GM18499 (cell line): ENCODE data around the gene TFAM.
A peak's percentile ranks its signal among the peaks of the same experiment; 100 is the strongest.
"Not testable (repeated sequence)": the region's sequence is repeated elsewhere in the genome, so short reads cannot be mapped to it uniquely, and the experiment has no call there.

ENCODE experiments used
- ATAC-seq: cut with Tn5 transposase; IDR thresholded peaks from one replicate; pipeline ENCODE4 v1.9.1; 2021; ENCODE audit warnings: moderate number of reproducible peaks; ENCODE audit not compliant: insufficient read depth, unreplicated experiment

Gene TFAM

GRCh38 chr10:58372607-58373441 lies 12.4 kb upstream of the TFAM start:
- peak; percentile 48 for ATAC-seq

- ATAC-seq: no peak
Measured at GRCh38 chr10:58373442-58373827, 11.8 kb upstream of the TFAM start.

- ATAC-seq: no peak
Measured at GRCh38 chr10:58382489-58382995, 2.7 kb upstream of the TFAM start.

GRCh38 chr10:58384095-58384494 lies 1.1 kb upstream of the TFAM start:
- ATAC-seq: peak; percentile 65

- no peak for ATAC-seq
Measured at GRCh38 chr10:58384544-58384998, 639 bp upstream of the TFAM start.

GRCh38 chr10:58385784-58386112 lies 538 bp downstream of the TFAM start:
- peak; percentile 4 for ATAC-seq

- no peak for ATAC-seq
Measured at GRCh38 chr10:58389024-58389423, 3.8 kb downstream of the TFAM start.

- ATAC-seq: no peak
Measured at GRCh38 chr10:58393317-58393716, 8.1 kb downstream of the TFAM start.

- ATAC-seq: no peak
Measured at GRCh38 chr10:58394471-58394870, 9.3 kb downstream of the TFAM start.

GRCh38 chr10:58396057-58396456 lies 10.8 kb downstream of the TFAM start:
- ATAC-seq: no peak

GRCh38 chr10:58397830-58398229 lies 12.6 kb downstream of the TFAM start:
- no peak for ATAC-seq

GRCh38 chr10:58399410-58399809 lies 14.2 kb downstream of the TFAM start:
- no peak for ATAC-seq

GRCh38 chr10:58400609-58401008 lies 15.4 kb downstream of the TFAM start:
- ATAC-seq: no peak

GRCh38 chr10:58404001-58404400 lies 18.8 kb downstream of the TFAM start:
- ATAC-seq: no peak

GRCh38 chr10:58409956-58410610 lies 24.9 kb downstream of the TFAM start:
- no peak for ATAC-seq

GRCh38 chr10:58412502-58412961 lies 27.3 kb downstream of the TFAM start:
- ATAC-seq: no peak

- no peak for ATAC-seq
Measured at GRCh38 chr10:58414270-58415041, 29.2 kb downstream of the TFAM start.

- ATAC-seq: no peak
Measured at GRCh38 chr10:58415757-58416156, 30.5 kb downstream of the TFAM start.

GRCh38 chr10:58417902-58418301 lies 32.7 kb downstream of the TFAM start:
- ATAC-seq: not testable (repeated sequence)

GRCh38 chr10:58424176-58424575 lies 39.0 kb downstream of the TFAM start:
- ATAC-seq: no peak

- not testable (repeated sequence) for ATAC-seq
Measured at GRCh38 chr10:58428436-58428835, 43.2 kb downstream of the TFAM start.
